NCI-H446 (cell line): ENCODE data around the gene CYBC1.

Experiments used
- DNase-seq, 2 experiments: peaks; one replicate each; lab custom pipeline; 2025; lab: John Stamatoyannopoulos, UW

The CYBC1 gene

GRCh38 chr17:82447876-82448275 lies 2.7 kb downstream of the CYBC1 start:
- no peak for DNase-seq

GRCh38 chr17:82446649-82447048 lies 3.9 kb downstream of the CYBC1 start:
- no peak for DNase-seq

GRCh38 chr17:82446124-82446523 lies 4.4 kb downstream of the CYBC1 start:
- DNase-seq: no peak

DNA sequence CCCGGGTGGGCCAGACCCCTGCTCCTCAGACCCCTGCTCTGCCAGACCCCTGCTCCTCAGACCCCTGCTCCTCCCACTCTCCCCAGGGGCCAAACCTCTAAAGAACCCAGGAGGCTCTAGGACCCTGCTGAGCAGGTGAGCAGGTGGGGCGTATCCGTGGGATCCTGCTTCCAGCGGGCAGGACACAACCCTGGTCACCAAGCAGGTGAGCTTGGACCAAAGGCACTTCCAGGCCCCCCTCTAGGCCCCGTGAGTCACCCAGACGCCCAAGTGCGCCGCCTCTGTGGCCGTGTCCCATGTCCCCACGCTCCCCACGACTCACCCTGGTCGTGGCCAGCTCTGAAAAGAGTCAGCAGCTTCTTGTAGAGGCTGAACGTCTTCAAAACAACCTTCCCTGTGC lies 5.0 kb downstream of the CYBC1 start:
- DNase-seq: no peak

DNA sequence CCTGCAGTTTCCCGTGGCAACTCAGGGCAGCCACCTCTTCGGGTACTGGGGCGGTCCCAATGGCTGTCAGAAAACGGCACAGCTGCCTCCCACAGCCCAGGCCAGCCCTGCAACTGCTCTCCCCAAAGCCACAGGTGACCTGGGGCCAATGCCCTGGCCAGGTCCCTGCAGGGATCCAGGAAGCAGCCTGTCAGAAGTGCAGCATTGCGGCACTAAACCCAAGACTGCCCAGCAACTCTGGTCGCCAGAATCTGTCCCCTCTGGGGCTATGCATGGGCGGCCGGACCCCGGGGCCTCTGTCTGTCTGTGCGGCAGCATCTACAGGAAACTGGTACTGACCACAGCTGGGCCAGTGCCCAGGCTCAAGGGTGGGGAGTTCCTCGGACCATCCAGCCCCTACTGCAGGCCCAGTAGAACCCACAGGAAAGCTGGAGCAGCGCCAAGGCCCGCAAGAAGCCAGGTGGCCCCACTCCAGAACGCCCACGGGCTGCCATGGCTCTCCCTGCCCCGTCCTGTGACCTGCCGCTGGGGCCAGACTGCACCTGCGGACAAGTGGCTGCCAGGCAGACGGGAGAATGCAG lies 5.5 kb downstream of the CYBC1 start:
- no peak for DNase-seq

DNA sequence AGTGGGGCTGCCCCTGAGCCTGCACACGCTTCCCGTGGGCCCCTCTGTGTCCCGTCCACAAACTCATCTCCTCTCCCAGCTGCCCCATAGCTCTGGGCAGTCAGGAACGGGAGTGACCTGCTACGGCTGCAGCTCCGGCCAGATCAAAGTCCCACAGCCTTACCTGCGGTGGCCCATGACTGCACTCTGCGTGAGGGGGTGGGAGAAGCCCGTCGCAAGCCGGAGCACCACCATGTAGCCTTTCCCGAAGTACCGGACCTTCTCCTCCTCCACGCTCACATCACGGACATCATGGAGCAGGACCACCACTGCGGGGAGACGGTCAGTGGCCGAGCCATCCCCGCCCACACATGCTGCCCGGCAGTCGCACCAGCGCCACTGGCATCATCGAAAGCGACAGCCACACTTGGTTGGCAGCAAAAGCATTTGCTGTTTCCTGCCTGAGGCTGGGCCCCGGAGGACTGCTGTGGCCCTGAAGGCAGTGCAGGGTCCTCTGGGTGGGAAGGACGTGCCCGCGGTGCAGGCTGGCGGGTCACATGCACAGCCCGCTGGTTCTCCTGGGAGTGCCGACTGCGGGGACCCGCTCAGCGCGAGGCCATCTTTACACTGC lies 6.2 kb downstream of the CYBC1 start:
- DNase-seq: no peak

- no peak for DNase-seq
Measured at GRCh38 chr17:82443465-82444283, 6.9 kb downstream of the CYBC1 start.

DNA sequence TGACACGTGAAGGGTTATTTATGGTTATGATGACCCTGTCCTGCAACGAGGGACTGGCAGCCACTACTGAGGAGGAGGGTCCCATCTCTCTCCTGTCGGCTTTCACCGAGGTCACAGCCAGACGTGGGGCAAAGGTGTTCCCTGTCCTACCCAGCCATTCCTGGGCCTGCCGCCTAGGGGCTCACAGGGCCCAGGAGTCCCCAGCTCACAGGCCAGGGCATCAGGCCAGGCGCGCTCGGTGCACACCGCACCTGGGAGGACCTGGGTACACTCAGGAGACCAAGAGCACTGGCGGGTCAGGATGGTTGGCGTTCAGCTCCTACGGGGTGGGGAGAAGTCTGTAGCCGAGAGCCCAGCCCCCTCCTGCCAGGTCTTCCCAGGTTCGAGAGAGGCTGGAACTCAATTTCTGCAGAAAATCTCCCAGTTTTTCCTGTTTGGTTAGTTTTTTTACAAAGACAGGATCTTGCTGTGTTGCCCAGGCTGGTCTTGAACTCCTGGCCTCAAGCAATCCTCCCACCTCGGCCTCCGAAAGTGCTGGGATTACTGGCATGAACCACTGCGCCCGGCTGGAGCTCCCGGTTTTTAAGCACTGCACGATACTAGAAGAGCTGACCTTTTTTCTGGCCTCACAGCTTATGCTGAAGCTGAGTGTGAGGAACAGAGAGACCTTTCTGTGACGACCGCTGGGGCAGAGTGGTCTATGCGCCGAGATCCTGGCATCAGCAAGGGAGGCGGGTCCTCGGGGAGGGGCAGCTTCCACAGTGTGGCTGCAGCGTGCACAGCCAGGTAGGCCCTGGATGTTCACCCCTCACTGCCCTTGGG lies 7.7 kb downstream of the CYBC1 start:
- DNase-seq: no peak

DNA sequence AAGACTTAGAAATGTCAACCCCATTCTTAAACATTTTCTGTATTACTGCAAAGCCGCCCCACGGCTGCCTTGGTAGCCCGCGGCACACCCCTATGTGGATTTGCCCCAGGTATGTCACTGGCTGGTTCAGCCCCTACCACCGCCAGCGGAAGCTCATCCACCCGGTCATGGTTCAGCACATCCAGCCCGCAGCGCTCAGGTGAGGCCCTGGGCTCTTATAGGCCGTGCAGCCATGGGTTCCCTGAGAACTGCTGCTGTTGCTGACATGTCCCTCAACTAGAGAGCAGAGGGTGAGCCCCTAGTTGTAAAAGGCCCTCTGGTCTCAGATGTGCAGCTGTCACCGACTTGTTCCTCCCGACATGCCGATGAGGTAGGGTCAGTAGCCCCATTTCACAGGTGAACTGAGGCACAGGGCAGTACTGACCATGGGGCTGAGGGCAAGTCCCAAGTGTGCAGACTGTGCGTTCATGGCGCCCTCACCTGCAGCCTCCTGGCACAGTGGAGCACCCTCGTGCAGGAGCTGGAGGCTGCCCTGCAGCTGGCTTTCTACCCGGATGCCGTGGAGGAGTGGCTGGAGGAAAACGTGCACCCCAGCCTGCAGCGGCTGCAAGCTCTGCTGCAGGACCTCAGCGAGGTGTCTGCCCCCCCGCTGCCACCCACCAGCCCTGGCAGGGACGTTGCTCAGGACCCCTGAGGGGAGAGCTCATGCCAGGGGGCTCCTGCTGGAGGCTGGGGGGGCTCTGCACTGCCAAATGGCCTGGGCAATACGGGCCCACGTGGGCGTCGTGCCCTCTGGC lies 8.7 kb downstream of the CYBC1 start:
- DNase-seq: no peak

DNA sequence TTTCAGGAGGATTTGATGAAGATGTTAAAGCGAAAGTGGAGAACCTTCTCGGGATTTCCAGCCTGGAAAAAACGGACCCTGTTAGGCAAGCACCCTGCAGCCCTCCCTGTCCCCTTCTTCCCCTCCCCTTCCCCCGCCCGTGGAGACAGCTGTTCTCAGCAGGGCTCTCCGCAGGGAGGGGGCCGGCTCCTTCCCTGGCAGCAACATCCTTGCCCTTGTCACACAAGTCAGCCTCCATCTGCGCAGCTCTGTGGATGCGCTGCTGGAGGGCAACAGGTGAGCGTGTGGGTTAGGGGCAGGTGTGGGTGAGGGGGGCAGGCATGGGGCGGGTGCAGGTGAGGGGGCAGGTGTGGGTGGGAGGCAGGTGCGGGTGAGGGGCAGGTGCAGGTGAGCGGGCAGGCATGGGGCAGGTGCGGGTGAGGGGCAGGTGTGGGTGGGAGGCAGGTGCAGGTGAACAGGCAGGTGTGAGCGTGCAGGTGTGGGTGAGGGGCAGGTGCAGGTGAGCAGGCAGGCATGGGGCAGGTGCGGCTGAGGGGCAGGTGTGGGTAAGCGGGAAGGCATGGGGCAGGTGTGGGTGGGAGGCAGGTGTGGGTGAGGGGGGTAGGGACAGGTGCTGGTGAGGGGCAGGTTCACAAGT lies 9.4 kb downstream of the CYBC1 start:
- DNase-seq: peak in 1 of 2 experiments; percentile 20

DNA sequence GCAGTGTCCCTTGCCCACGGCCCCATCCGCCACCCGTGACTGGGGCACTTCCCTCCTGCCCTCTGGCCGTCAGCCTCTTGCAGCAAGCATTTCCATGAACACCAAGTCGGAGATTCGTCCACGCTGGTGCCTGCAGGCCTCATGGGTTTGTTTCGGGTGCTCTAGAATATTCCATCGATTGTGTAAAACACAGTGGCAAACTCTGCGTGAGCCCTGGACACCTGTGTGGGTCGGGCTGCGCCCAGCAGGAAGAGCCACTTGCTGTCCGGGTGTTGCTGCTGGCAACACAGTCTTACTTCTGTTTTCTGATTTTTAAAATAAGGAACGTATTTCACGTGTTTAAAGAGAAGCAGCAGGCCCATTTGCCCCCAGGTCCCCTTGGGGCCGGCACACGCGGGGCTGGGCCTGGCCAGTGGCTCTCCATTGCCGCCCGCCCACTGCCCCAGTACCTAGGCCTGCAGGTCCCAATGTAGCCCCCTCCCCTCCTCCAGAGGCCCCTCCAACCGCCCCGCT lies 10.0 kb downstream of the CYBC1 start:
- DNase-seq: no peak

GRCh38 chr17:82439829-82440365 lies 10.7 kb downstream of the CYBC1 start:
- no peak for DNase-seq

GRCh38 chr17:82439194-82439828 lies 11.2 kb downstream of the CYBC1 start:
- DNase-seq: no peak

DNA sequence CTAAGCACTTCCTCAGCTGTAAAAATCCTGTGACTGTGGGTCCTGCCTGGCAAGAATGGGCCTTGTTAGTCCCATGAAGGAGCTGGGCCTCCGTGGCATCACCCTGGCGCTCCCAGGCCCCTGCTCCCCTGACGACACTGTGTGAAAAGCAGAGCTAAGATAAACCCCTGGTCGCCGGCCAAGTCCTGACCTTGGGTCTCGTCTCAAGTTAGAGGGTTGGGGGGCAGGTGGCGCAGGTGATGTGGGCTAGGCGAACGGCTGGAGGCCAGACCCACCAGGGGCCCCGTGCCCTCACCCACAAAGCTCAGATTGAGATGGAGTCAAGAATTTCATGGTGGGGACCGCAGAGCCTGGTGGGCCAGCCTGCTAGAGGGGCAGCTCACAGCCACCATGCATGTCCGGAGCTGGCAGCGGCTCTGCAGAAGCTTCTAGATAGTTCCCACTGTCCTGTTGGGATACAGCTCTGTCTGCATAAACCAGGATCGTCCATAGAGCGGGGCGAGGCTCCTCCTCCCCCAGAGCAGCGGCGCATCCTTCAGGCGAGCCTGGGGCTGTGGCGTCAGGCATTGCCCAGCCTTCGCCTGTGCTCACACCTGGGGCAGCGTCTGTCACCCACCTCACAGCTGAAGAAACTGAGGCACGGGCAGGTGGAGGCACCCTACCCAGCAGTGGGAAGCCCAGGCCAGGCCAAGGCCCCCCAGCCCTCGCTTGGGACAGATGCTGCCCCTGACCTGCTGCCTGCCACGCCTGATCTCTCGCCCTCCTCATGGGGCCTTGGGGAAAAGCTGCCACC lies 12.0 kb downstream of the CYBC1 start:
- DNase-seq: no peak

GRCh38 chr17:82437325-82437668 lies 13.3 kb downstream of the CYBC1 start:
- DNase-seq: no peak

GRCh38 chr17:82436601-82437324 lies 13.8 kb downstream of the CYBC1 start:
- DNase-seq: no peak

DNA sequence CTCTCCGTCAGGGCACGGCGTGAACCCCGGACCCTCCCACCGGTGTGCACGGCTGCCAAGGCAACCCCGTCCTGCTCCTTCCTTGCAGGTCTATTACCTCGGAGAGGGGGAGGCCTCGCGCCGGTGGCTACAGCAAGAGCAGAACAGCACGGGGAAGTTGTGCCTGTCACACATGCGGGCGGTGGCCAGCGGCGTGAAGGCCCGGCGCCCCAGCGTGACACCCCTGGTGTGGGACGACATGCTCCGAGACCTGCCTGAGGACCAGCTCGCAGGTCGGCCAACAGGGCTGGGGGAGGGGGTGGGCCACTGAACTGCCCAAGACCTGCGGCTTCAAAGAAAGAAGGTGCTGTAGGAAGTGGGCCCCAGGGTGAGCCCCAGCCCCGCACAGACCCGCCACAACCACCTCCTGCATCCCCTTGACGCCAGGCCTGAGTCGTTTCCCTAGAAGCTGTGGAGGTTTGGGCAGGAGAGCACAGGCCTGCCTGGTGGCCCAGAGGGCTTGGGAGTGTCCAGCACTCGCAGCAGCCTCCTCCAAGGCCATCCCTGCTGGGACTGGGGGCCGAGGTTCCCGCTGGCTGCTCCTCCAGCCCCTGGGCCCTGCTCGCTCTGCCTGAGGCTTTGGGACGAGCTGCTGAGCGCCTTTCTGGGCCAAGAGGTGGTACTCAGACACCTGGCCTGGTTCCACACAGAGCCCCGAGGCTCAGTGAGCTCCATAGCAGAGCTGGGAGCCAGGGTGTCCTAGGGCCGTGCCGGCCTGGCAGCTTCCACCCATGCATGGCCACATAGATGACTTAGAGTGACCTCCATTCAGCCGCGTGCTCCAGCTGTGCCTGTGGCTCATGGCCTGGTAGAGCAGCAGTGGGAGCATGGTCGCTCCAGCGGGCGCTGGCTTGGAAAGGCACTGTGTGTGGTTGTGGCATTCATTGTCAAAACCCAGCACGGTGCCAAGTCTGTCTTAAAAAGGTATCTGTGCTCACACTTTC lies 14.7 kb downstream of the CYBC1 start:
- no peak for DNase-seq

DNA sequence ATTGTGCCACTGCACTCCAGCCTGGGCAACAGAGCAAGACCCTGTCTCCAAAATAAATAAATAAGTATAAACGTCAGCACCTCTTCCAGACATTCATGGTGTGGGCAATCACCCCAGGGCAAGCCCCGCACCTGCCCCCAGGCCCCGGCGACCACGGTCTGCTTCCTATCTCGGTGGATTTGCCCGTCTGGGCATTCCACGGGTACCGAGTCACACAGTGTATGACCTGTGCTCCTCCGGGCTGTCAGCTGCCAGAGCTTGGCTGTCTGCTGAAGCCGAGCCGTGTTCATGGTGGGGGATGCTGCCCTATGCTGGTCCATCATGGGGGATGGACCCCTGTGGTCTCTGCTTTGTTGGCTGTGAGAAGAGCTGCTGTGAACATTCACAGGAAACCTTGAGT lies 15.4 kb downstream of the CYBC1 start:
- no peak for DNase-seq
